Stimulated activated naive CD8-positive, alpha-beta T cell treated with anti-CD3 and anti-CD28 coated beads, Interleukin-15, Interleukin-2, amounts not matched to agents 100 U/mL and 50 U/mL, for 24 hours (primary cell): Measurements from ENCODE around the gene DLGAP1.

ENCODE experiments used
- ATAC-seq: fragments of 150-1000 bp; cut with Tn5 transposase; one replicate; pipeline ENCODE4 v1.10.0; 2021
- DNase-seq: peaks from one replicate; pipeline ENCODE4 v3.0.0; 2021

DLGAP1 gene

GRCh38 chr18:3816610-3817363, 638.3 kb downstream of the DLGAP1 start:
- ATAC-seq (no peak), DNase-seq (no peak)

- ATAC-seq: no peak
- DNase-seq: no peak
Observed at GRCh38 chr18:3815991-3816390, 639.1 kb downstream of the DLGAP1 start.

GRCh38 chr18:3814816-3815215, 640.3 kb downstream of the DLGAP1 start:
- ATAC-seq (no peak), DNase-seq (no peak)

- ATAC-seq: no peak
- no peak for DNase-seq
Observed at GRCh38 chr18:3810296-3810695, 644.8 kb downstream of the DLGAP1 start.

GRCh38 chr18:3808985-3809780, 645.9 kb downstream of the DLGAP1 start:
- DNase-seq (no peak), ATAC-seq (no peak)

GRCh38 chr18:3806656-3807055, 648.5 kb downstream of the DLGAP1 start:
- DNase-seq (no peak), ATAC-seq (no peak)

- no peak for DNase-seq
- ATAC-seq: no peak
Observed at GRCh38 chr18:3804336-3804735, 650.8 kb downstream of the DLGAP1 start.

- no peak for DNase-seq
- ATAC-seq: no peak
Observed at GRCh38 chr18:3803350-3803749, 651.8 kb downstream of the DLGAP1 start.

- ATAC-seq (no peak), DNase-seq (no peak)
Observed at GRCh38 chr18:3799515-3799914, 655.6 kb downstream of the DLGAP1 start.

- ATAC-seq (no peak), DNase-seq (no peak)
Observed at GRCh38 chr18:3798032-3798431, 657.1 kb downstream of the DLGAP1 start.

GRCh38 chr18:3796434-3796833, 658.7 kb downstream of the DLGAP1 start:
- no peak for DNase-seq

GRCh38 chr18:3794537-3795348, 660.4 kb downstream of the DLGAP1 start:
- ATAC-seq (peak; percentile 55), DNase-seq (no peak)

More at GRCh38 chr18:3796434-3796833, 658.7 kb downstream of the DLGAP1 start:
- ATAC-seq: no peak

- DNase-seq (no peak), ATAC-seq (no peak)
Observed at GRCh38 chr18:3793545-3793944, 661.6 kb downstream of the DLGAP1 start.

- DNase-seq: no peak
- no peak for ATAC-seq
Observed at GRCh38 chr18:3793111-3793510, 662.0 kb downstream of the DLGAP1 start.

- ATAC-seq (no peak), DNase-seq (no peak)
Observed at GRCh38 chr18:3792711-3793110, 662.4 kb downstream of the DLGAP1 start.

- no peak for DNase-seq
- ATAC-seq: no peak
Observed at GRCh38 chr18:3791238-3791637, 663.9 kb downstream of the DLGAP1 start.

GRCh38 chr18:3790703-3791102, 664.4 kb downstream of the DLGAP1 start:
- no peak for ATAC-seq
- DNase-seq: no peak

- no peak for ATAC-seq
Observed at GRCh38 chr18:3789525-3789924, 665.6 kb downstream of the DLGAP1 start.

GRCh38 chr18:3784949-3785348, 670.2 kb downstream of the DLGAP1 start:
- ATAC-seq: no peak
- no peak for DNase-seq

More at GRCh38 chr18:3789525-3789924, 665.6 kb downstream of the DLGAP1 start:
- no peak for DNase-seq

GRCh38 chr18:3782901-3783300, 672.2 kb downstream of the DLGAP1 start:
- no peak for DNase-seq
- no peak for ATAC-seq

GRCh38 chr18:3777719-3778118, 677.4 kb downstream of the DLGAP1 start:
- no peak for DNase-seq
- no peak for ATAC-seq

GRCh38 chr18:3777122-3777521, 678.0 kb downstream of the DLGAP1 start:
- no peak for DNase-seq
- no peak for ATAC-seq

GRCh38 chr18:3775996-3776395, 679.1 kb downstream of the DLGAP1 start:
- no peak for DNase-seq
- no peak for ATAC-seq
